Breast epithelium (tissue), 4 donors: ENCODE measurements around the gene ADD3. TPM values are rescaled to one million over a fixed set of nuclear protein-coding genes. Genes with fewer than 3 reads are reported as not detected.

Experiments
- DNase-seq, 2 donors: peaks; one replicate each; pipeline ENCODE4 v3.0.0-alpha.2; 2019; ENCODE audit warnings: low spot score in 2 of 2
- H3K27ac ChIP-seq, 2 donors: fragments of 200-600 bp; sonication (generic) in 1 of 2; one replicate each; pipeline ENCODE4 v1.5.1; 2016 to 2019; ENCODE audit warnings: mild to moderate bottlenecking in 1 of 2
- H3K27me3 ChIP-seq, 2 donors: fragments of 200-600 bp; sonication (generic) in 1 of 2; one replicate each; pipeline versions ENCODE4 v1.5.1 to v1.6.0; 2017 to 2019; ENCODE audit warnings: control low read depth in 1 of 2, mild to moderate bottlenecking in 1 of 2
- H3K36me3 ChIP-seq: fragments of 200-600 bp; one replicate; pipeline ENCODE4 v1.5.1; 2019
- H3K4me1 ChIP-seq, 2 donors: fragments of 200-600 bp; sonication (generic); one replicate each; pipeline ENCODE4 v1.5.1; 2016 to 2019; ENCODE audit warnings: control low read depth in 1 of 2
- H3K4me3 ChIP-seq, 3 donors: fragments of 200-600 bp; sonication (generic); 1 replicate in 2 of 3; 2 replicates in 1 of 3; pipeline ENCODE4 v1.5.1; 2016 to 2019; ENCODE audit warnings: mild to moderate bottlenecking in 3 of 3, moderate library complexity in 2 of 3
- H3K9me3 ChIP-seq, 2 donors: fragments of 200-600 bp; sonication (generic) in 1 of 2; one replicate each; pipeline ENCODE4 v1.5.1; 2016 to 2019; ENCODE audit warnings: control low read depth in 1 of 2
- POLR2A ChIP-seq: fragments of 450-650 bp; IDR thresholded peaks from one replicate; pipeline ENCODE4 v1.6.1; 2016; ENCODE audit warnings: antibody characterized with exemption, mild to moderate bottlenecking, moderate library complexity
- POLR2AphosphoS5 ChIP-seq, 3 donors: sonication (generic); formaldehyde crosslinking; IDR thresholded peaks; one replicate each; pipeline ENCODE4 v1.6.1; 2017; ENCODE audit warnings: antibody characterized with exemption in 3 of 3
- intact Hi-C: fragments of 100-400 bp; cut with DNase I; formaldehyde crosslinking; loops from one replicate; pipeline ENCODE4 v1.15.1; 2023; ENCODE audit warnings: low total_unique reads
- total RNA-seq, 3 donors: library from RNA; depleted of rRNA; stranded (reverse); fragments of >200 nt; gene quantifications; one replicate each; pipeline ENCODE4 v1.1.0, GENCODE V29; 2016
- TF ChIP-seq, protein P1 (sequence below), 3 donors: fragments of 450-650 bp; IDR thresholded peaks; one replicate each; pipeline ENCODE4 v1.5.1; 2016 to 2017; ENCODE audit warnings: antibody characterized with exemption in 3 of 3, mild to moderate bottlenecking in 3 of 3, moderate library complexity in 3 of 3

Gene ADD3
- total RNA-seq, 3 donors from 2014 or later = 208 to 458 (median 347) TPM

DNA sequence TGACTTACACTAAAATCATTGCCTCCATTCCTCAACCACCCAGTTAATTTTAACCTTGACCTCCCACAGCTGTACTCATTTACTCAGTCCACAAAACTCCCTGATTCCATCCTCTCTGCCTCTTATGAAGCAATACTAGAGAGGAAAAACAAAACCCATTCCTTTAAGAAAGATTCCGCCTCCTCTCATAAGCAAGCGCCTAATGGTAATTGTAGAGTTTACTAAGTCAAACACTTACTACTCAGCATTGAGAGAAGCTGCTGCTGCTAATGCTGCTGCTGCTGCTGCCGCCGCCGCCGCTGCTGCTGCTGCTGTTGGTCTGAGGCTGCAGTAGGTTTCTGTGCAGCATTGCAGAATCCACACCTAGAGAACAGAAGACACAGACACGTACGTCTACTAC is 2.1 kb upstream of the ADD3 start:
- H3K36me3 ChIP-seq = no peaks in the 10 kb centered on the region
- H3K4me3 ChIP-seq = peak overlapping the region; percentile 85 to 99 (median 97)
- no peak for DNase-seq
- H3K27me3 ChIP-seq = no peaks in the 10 kb centered on the region
- intact Hi-C loops = no loop called here
- no peaks in the 10 kb centered on the region for H3K9me3 ChIP-seq
- peaks cover 0 to 16% of the 10 kb centered on the region in 2 donors for H3K4me1 ChIP-seq
- H3K27ac ChIP-seq = peak overlapping the region; percentile 27 to 93
- TF ChIP-seq, protein P1, sequence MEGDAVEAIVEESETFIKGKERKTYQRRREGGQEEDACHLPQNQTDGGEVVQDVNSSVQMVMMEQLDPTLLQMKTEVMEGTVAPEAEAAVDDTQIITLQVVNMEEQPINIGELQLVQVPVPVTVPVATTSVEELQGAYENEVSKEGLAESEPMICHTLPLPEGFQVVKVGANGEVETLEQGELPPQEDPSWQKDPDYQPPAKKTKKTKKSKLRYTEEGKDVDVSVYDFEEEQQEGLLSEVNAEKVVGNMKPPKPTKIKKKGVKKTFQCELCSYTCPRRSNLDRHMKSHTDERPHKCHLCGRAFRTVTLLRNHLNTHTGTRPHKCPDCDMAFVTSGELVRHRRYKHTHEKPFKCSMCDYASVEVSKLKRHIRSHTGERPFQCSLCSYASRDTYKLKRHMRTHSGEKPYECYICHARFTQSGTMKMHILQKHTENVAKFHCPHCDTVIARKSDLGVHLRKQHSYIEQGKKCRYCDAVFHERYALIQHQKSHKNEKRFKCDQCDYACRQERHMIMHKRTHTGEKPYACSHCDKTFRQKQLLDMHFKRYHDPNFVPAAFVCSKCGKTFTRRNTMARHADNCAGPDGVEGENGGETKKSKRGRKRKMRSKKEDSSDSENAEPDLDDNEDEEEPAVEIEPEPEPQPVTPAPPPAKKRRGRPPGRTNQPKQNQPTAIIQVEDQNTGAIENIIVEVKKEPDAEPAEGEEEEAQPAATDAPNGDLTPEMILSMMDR (IDR thresholded peaks at IDR 0.05) = no peak
- peak; percentile 16 to 55 (median 46) for TF ChIP-seq POLR2AphosphoS5 (IDR thresholded peaks at IDR 0.05)

DNA sequence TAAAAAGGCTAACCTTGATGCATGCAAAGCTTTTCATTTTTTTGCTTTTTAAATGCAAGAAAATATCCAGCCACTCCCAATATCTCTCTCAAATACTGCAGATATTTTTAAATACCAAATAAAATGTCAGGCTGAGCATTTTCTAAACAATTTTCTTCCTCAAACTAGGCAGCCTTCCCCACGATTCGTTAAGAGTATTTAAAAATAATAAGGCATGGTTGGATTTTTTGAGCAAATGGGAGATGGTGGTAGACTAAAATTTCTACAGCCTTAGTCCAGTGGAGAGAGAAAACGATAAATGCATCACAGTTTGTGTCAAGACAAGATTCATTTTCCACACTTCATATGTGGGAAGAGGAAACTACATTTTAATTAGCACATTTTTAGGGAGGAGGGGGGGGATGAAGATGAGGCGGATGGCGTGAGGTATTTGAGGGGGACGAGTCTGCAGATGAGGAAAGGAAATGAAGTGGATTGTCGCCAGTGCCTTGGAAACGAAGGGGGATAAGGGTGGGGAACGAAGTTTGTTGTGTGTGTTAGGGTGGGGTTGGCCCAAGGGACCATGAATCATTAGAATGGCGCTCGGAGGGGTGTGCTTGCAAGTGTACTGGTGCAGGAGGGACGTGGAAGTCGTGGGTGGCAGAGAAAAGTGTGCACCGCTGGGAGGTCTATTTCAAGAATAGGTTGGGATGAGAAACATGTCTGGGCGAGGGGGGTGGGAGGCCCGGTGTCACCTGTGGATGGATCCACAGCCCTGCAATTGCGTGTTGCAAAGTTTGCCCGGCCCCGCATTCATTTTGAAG is 1.2 kb upstream of the ADD3 start:
- TF ChIP-seq POLR2AphosphoS5 (IDR thresholded peaks at IDR 0.05) = peak in 1 of 3 donors; percentile 39
- TF ChIP-seq, protein P1 (IDR thresholded peaks at IDR 0.05) = no peak
- no peaks in the 10 kb centered on the region for H3K9me3 ChIP-seq
- peak in 1 of 2 donors; percentile 27 for DNase-seq
- H3K36me3 ChIP-seq = no peaks in the 10 kb centered on the region
- intact Hi-C loops = no loop called here
- H3K4me3 ChIP-seq = peak overlapping the region; percentile 85 to 99 (median 97)
- peak overlapping the region; percentile 93 to 97 for H3K27ac ChIP-seq
- no peaks in the 10 kb centered on the region for H3K27me3 ChIP-seq
- H3K4me1 ChIP-seq = peaks cover 0 to 22% of the 10 kb centered on the region in 2 donors

DNA sequence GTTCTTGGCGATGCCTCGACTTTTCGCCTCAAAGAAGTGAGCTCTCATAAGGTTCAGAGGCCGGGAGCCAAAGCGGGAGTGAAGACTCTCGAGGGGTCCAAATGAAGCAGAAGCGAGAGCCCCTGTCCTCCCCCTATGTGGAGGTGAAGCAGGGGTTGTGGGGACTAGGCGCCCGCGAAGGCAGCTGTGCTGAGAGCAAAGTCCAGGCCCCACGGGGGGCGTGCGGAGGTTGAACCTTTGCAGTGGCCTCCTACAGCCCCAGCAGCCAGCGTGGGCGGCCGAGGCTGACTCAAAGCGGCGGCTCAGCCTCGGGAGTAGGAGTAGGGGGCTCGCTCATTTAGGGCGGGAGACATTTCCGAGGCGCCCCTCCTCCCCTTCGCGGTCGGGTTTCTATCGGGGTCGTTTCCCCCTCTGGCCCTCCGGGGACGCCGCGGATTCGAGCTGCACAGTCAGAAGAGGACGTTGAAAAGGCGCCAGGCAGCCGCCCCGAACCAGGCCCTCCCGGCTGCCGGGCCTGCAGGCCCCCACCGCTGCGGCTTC is 553 bp upstream of the ADD3 start:
- peaks cover 0 to 22% of the 10 kb centered on the region in 2 donors for H3K4me1 ChIP-seq
- intact Hi-C loops = no loop called here

DNA sequence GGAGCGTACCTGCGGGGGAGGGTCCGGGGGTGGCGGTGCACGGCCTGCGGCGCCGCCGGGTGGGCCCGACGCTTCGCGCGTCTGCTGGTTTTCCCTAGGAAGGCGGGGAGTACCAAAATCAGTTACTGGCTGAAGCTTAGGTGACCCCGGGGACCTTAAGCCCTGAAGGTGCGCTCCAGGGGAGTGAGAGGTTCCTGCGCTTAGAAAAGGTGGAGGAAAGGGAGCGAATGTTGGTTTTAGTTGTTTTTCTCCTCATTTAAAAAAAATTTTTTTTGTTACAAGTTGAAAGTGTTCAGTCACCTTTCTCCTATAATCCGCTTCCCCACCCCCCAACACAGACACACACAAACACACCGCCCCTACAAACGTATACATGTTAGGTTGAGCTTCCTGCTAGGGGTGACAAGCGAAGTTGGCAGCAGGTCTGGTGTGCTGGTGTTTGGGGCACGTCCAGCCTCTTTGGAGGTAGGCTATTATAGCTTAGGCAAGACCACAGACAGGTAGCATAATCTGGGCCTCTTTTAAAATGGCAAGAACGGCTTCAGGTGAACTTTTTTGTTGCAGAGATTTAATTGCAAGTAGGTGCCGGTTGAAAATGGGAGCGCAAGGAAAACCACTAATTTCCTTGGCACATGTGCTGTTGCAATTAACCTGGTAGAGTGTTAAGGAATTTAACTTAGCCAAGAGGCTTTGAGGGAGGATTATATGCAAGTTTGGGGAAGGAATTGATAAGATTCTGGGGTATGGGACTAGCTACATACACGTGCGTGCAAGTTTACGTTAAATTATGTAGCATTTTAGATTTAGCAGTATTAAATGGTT is 945 bp downstream of the ADD3 start:
- intact Hi-C loops = no loop called here

More for the DNA sequence above, 553 bp upstream of the ADD3 start:
- H3K4me3 ChIP-seq = peak overlapping the region; percentile 85 to 99 (median 97)
- H3K27ac ChIP-seq = peak overlapping the region; percentile 93 to 97
- no peaks in the 10 kb centered on the region for H3K9me3 ChIP-seq
- no peaks in the 10 kb centered on the region for H3K27me3 ChIP-seq
- no peak for TF ChIP-seq POLR2AphosphoS5 (IDR thresholded peaks at IDR 0.05)
- peak; percentile 29 for TF ChIP-seq POLR2A
- TF ChIP-seq, protein P1 (IDR thresholded peaks at IDR 0.05) = no peak
- peak in 1 of 2 donors; percentile 52 for DNase-seq
- H3K36me3 ChIP-seq = no peaks in the 10 kb centered on the region

DNA sequence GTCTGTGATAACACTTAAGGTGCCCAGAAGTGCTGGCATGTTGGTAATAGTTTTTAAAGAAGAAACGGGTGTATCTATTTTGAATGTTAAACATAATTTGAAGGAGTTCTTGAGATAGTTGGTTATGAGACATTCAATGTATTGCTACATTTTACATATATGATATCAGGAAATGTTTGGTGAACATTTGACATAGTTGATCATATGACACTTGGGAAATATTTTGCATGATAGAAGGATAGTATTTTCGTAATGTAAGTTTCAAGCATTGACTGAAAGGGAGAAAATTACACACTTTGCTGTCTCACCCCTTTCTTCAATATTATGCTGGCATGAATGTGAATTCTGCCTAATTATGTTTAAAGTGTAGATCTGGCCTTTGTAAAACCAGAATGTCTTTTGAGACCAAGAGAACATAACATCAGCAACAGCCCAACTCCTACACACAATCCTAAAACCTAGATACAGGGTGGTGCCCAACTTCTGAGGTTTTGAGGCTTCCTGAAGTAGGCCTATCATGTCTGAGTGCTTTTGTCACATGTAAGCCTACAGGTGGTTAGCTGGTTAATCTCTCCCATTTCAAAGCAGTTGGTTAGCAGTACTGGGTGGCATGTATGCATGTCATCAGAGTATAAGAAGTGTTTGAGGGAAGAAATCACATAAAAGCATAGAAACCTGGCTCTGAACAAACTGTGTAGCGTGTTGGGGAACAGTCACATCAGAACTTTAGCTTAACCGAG is 2.1 kb downstream of the ADD3 start:
- TF ChIP-seq POLR2AphosphoS5 (IDR thresholded peaks at IDR 0.05) = no peak
- TF ChIP-seq, protein P1 (IDR thresholded peaks at IDR 0.05) = no peak
- no peak for TF ChIP-seq POLR2A
- no peak for DNase-seq
- peak overlapping the region; percentile 85 to 99 (median 97) for H3K4me3 ChIP-seq
- no peaks in the 10 kb centered on the region for H3K9me3 ChIP-seq
- no peaks in the 10 kb centered on the region for H3K27me3 ChIP-seq
- peaks cover 0 to 22% of the 10 kb centered on the region in 2 donors for H3K4me1 ChIP-seq
- intact Hi-C loops = no loop called here
- no peaks in the 10 kb centered on the region for H3K36me3 ChIP-seq
- peak overlapping the region; percentile 33 to 57 for H3K27ac ChIP-seq

More for the DNA sequence above, 945 bp downstream of the ADD3 start:
- H3K27ac ChIP-seq = peak overlapping the region; percentile 93 to 97
- H3K36me3 ChIP-seq = no peaks in the 10 kb centered on the region
- no peaks in the 10 kb centered on the region for H3K9me3 ChIP-seq
- peak overlapping the region; percentile 85 to 99 (median 97) for H3K4me3 ChIP-seq
- peak in 1 of 2 donors; percentile 61 for DNase-seq
- peaks cover 0 to 22% of the 10 kb centered on the region in 2 donors for H3K4me1 ChIP-seq
- no peak for TF ChIP-seq POLR2A
- no peak for TF ChIP-seq POLR2AphosphoS5 (IDR thresholded peaks at IDR 0.05)
- no peaks in the 10 kb centered on the region for H3K27me3 ChIP-seq
